Brain microvascular endothelial cell (primary cell): ENCODE data around the gene PMVK.

Experiments used
- DNase-seq: peaks from one replicate; pipeline ENCODE4 v3.0.0-alpha.2; 2020
- H3K27ac ChIP-seq: fragments of 250-450 bp; sonication (Bioruptor Pico); 2 replicates; pipeline ENCODE4 v1.5.1; 2020; ENCODE audit warnings: mild to moderate bottlenecking, moderate library complexity
- H3K27me3 ChIP-seq: fragments of 250-450 bp; sonication (Bioruptor Pico); replicated peaks from 2 replicates; pipeline ENCODE4 v1.5.1; 2020; ENCODE audit warnings: mild to moderate bottlenecking
- H3K36me3 ChIP-seq: fragments of 250-450 bp; sonication (Bioruptor Pico); replicated peaks from 2 replicates; pipeline ENCODE4 v1.5.1; 2020; ENCODE audit warnings: mild to moderate bottlenecking
- H3K4me3 ChIP-seq: 2 replicates; pipeline ENCODE4 v1.5.1; 2011; ENCODE audit warnings: low read depth, mild to moderate bottlenecking, control low read depth, low read length, moderate library complexity
- CTCF ChIP-seq: IDR thresholded peaks from 2 replicates; pipeline ENCODE4 v1.5.1; 2011; ENCODE audit warnings: low read depth, mild to moderate bottlenecking, moderate library complexity, low read length, control low read depth, inconsistent platforms; ENCODE audit errors: missing control alignments
- in situ Hi-C: cut with HindIII; loops from 2 replicates; pipeline ENCODE4 v1.10.0; 2017; ENCODE audit warnings: low sequenced_read_pairs, low pct_ligation_motif_present

PMVK gene

DNA sequence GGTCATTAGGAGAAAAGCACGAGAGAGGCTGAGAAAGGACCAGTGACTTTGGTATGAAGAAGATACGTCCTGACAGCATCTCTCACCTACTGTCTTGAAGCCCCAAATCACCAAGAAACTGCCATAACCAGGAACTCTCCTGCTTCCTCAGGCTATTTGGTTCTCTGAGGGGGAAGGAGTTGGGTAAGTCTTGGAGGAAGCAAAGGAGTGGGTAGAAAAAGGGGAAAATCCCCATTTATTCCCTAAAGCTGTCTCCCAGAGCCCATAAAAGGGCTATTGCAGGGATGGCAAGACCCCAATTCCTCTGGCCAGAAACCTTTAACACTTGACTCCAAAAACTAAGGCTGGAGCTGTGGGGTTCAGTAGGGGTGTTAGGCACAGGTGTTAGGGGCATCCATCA lies 21.5 kb upstream of the PMVK start:
- no peak for DNase-seq
- TF ChIP-seq CTCF, result no peak
- Histone ChIP-seq H3K36me3 (peaks cover 8% of the 10 kb centered on the region), H3K27me3 (no peaks in the 10 kb centered on the region), H3K4me3 (no peak overlapping the region), H3K27ac (no peak overlapping the region)
- in situ Hi-C loops, result no loop called here

- TF ChIP-seq CTCF, result no peak
- no peak overlapping the region for H3K4me3 ChIP-seq
- in situ Hi-C loops, result no loop called here
- peaks cover 3% of the 10 kb centered on the region for H3K36me3 ChIP-seq
- no peak for DNase-seq
- H3K27ac ChIP-seq, result no peak overlapping the region
- no peaks in the 10 kb centered on the region for H3K27me3 ChIP-seq
These were observed 20.7 kb upstream of the PMVK start for GRCh38 chr1:154957091-154957657.

DNA sequence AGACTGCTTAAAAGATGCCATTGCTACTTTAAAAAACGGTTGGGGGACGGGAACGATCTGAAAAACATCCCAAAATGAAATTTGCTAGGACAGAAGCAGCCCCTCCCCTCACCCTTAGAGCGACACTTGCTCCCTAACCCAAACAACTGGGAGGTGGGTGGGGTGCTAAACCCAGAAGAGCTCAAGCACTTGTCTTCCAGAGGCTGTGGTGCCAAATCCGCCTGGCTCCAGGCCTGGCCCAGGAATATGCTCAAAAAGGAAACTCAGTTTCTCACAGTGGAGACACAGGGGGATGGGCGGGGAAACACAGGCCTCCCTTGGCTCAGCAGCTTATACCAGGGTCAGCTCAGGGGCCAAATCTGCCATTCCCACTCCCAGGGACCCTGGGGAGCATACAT lies 20.0 kb upstream of the PMVK start:
- H3K27me3 ChIP-seq, result no peaks in the 10 kb centered on the region
- no peak for DNase-seq
- no peaks in the 10 kb centered on the region for H3K36me3 ChIP-seq
- H3K27ac ChIP-seq, result no peak overlapping the region
- in situ Hi-C loops, result no loop called here
- no peak for TF ChIP-seq CTCF
- H3K4me3 ChIP-seq, result peak overlapping the region; percentile 74

- Histone ChIP-seq H3K27me3 (no peaks in the 10 kb centered on the region), H3K27ac (peak within 1 kb of the TSS; percentile 84), H3K36me3 (no peaks in the 10 kb centered on the region), H3K4me3 (peak within 1 kb of the TSS; percentile 74)
- peak; percentile 92 for DNase-seq
- in situ Hi-C loops, result no loop called here
- peak; percentile 52 for TF ChIP-seq CTCF
These were observed 19.4 kb upstream of the PMVK start, which contains the start of gene PBXIP1 for GRCh38 chr1:154955718-154956543. PBXIP1 (minus strand) TSS chr1:154956099; CDS start chr1:154953721, 2,378 bp downstream.

GRCh38 chr1:154955039-154955717 lies 18.7 kb upstream of the PMVK start:
- Histone ChIP-seq H3K36me3 (no peaks in the 10 kb centered on the region), H3K27me3 (no peaks in the 10 kb centered on the region), H3K4me3 (peak overlapping the region; percentile 74), H3K27ac (peak overlapping the region; percentile 84)
- DNase-seq, result peak; percentile 90
- no peak for TF ChIP-seq CTCF
- in situ Hi-C loops, result no loop called here
